Adrenal gland (tissue), 19 donors: ENCODE data around the gene CD86. TPM values are rescaled to one million over a fixed set of nuclear protein-coding genes. Genes with fewer than 3 reads are reported as not detected.

Experiments used
- DNase-seq, 7 donors: peaks; one replicate each; pipeline ENCODE4 v3.0.0-alpha.2; 2019 to 2020
- H3K27ac ChIP-seq, 5 donors: fragments of 200-600 bp; sonication (generic) in 4 of 5; 1 replicate in 3 of 5; 2 replicates in 2 of 5; pipeline versions ENCODE4 v1.5.1 to v1.8.0; 2016 to 2020; ENCODE audit warnings: mild to moderate bottlenecking in 1 of 5
- H3K27me3 ChIP-seq: fragments of 200-600 bp; 2 replicates; pipeline ENCODE4 v1.8.0; 2021
- H3K36me3 ChIP-seq, 2 donors: fragments of 200-600 bp; replicated peaks in 1 of 2; 1 replicate in 1 of 2; 2 replicates in 1 of 2; pipeline versions ENCODE4 v1.5.1 to v1.8.0; 2018 to 2022
- H3K4me1 ChIP-seq, 2 donors: fragments of 200-600 bp; replicated peaks in 1 of 2; 1 replicate in 1 of 2; 2 replicates in 1 of 2; pipeline versions ENCODE4 v1.5.1 to v1.8.0; 2018 to 2021
- H3K4me3 ChIP-seq, 4 donors: fragments of 200-600 bp; sonication (generic) in 3 of 4; one replicate each; pipeline ENCODE4 v1.5.1; 2016 to 2018
- H3K9me3 ChIP-seq, 3 donors: fragments of 200-600 bp; sonication (generic) in 1 of 3; replicated peaks in 1 of 3; 1 replicate in 2 of 3; 2 replicates in 1 of 3; pipeline versions ENCODE4 v1.5.1 to v1.8.0; 2016 to 2021
- POLR2A ChIP-seq, 2 donors: fragments of 450-650 bp; IDR thresholded peaks; one replicate each; pipeline ENCODE4 v1.6.1; 2017; ENCODE audit warnings: antibody characterized with exemption in 2 of 2, mild to moderate bottlenecking in 2 of 2, moderate library complexity in 1 of 2
- WGBS, 4 donors: extraction: QIAGEN DNeasy Blood & Tissue Kit in 2 of 4; methylation state at CpG; one replicate each; pipeline versions ENCODE4 v1.1.5 to v1.1.7; 2013 to 2017; 5-methylcytosine and 5-hydroxymethylcytosine counted together
- intact Hi-C, 2 donors: fragments of 100-400 bp; cut with DNase I; formaldehyde crosslinking; loops; one replicate each; pipeline versions ENCODE4 v1.14.1 to v1.15.0; 2022 to 2023
- long read RNA-seq, 10 donors: library from polyadenylated mRNA in 3 of 10; unstranded in 2 of 10; stranded (forward) in 1 of 10; transcript quantifications; one replicate each; pipeline ENCODE4 v2.0.0 and lab custom pipeline, GENCODE V29; 2021 to 2026
- polyA plus RNA-seq, 3 donors: library from polyadenylated mRNA; stranded (reverse); fragments of 200-250 nt in 2 of 3; fragments of 350-450 nt in 1 of 3; fragmentation: Illumina TruSeq in 1 of 3; extraction: RNeasy Lipid Tissue Mini Kit (QIAGEN cat#74804) in 1 of 3; gene quantifications; one replicate each; pipeline ENCODE4 v1.2.3, GENCODE V29; 2013 to 2014
- total RNA-seq, 9 donors: library from RNA; depleted of rRNA in 4 of 9; stranded (reverse); fragments of >200 nt in 4 of 9; fragments of 120-200 nt in 1 of 9; fragmentation: NEBNext Ultra II Directional in 1 of 9; extraction: Animal tissue kit (Norgen Biotek cat#: 25700) in 1 of 9; gene quantifications; one replicate each; pipeline versions ENCODE4 v1.1.0 to v1.2.4, GENCODE V29; 2013 to 2023
- TF ChIP-seq, protein P1 (sequence below), 6 experiments: fragments of 450-650 bp in 4 of 6; fragments of 200-600 bp in 2 of 6; sonication (generic) in 1 of 6; IDR thresholded peaks; 1 replicate in 5 of 6; 2 replicates in 1 of 6; pipeline versions ENCODE4 v1.5.1 to v1.8.0; 2016 to 2021; ENCODE audit warnings: antibody characterized with exemption in 6 of 6, mild to moderate bottlenecking in 2 of 6, moderate library complexity in 1 of 6
- donor health status: healthy with polysubstance abuse.
- donor health status: Bipolar disorder and iron deficiency.
- donor health status: DM: yes; HTN: yes; CAD: no.
- donor health status: DM: no; HTN: no; CAD: no.
- donor health status: DM: no; HTN: no; CAD: no.
- donor health status: DM: yes; HTN: yes; CAD: no.

CD86 gene, protein sequence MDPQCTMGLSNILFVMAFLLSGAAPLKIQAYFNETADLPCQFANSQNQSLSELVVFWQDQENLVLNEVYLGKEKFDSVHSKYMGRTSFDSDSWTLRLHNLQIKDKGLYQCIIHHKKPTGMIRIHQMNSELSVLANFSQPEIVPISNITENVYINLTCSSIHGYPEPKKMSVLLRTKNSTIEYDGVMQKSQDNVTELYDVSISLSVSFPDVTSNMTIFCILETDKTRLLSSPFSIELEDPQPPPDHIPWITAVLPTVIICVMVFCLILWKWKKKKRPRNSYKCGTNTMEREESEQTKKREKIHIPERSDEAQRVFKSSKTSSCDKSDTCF
- 10 to 100 TPM in 5 of 9 donors, 1 to 10 TPM in 4; 2.1 to 23.3 (median 12.9) TPM for total RNA-seq
- polyA plus RNA-seq: 1 to 10 TPM; 4.5 to 5.3 (median 5.1) TPM
- long read RNA-seq, donor 1: 0 reads
- long read RNA-seq, donor 2, partial matches to known transcripts: 0 of 1 reads
- long read RNA-seq, donor 2, other reads (novel, unspliced or antisense): 0 of 1 reads
- long read RNA-seq, donor 3, partial matches to known transcripts: 0 of 1 reads
- long read RNA-seq, donor 3, other reads (novel, unspliced or antisense): 0 of 1 reads
- long read RNA-seq, donor 4, partial matches to known transcripts: 3 of 5 reads
- long read RNA-seq, donor 4, other reads (novel, unspliced or antisense): 0 of 5 reads
- long read RNA-seq, donor 5, partial matches to known transcripts: 1 of 5 reads
- long read RNA-seq, donor 5, other reads (novel, unspliced or antisense): 0 of 5 reads
- long read RNA-seq, donor 6, partial matches to known transcripts: 0 of 2 reads
- long read RNA-seq, donor 6, other reads (novel, unspliced or antisense): 2 of 2 reads
- long read RNA-seq, donor 7: 0 reads
- long read RNA-seq, donor 8, partial matches to known transcripts: 0 of 1 reads
- long read RNA-seq, donor 8, other reads (novel, unspliced or antisense): 0 of 1 reads
- long read RNA-seq, donor 9, partial matches to known transcripts: 0 of 1 reads
- long read RNA-seq, donor 9, other reads (novel, unspliced or antisense): 0 of 1 reads
- long read RNA-seq, donor 10: 0 reads

DNA sequence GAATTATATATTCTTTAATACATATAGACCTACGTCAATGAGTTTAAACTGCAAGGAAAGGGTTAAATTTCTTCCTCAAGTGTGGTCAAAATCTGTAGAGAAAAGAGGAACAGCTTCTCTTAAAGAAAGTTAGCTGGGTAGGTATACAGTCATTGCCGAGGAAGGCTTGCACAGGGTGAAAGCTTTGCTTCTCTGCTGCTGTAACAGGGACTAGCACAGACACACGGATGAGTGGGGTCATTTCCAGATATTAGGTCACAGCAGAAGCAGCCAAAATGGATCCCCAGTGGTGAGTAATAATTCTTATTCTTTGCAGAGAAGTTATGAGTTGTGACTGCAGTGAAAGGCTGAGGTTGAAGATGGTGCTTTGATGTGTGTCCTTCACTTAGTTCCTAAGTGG lies at the start of gene CD86:
Gene CD86, plus strand, starts transcription at position 148 of the 400 bp plus-strand sequence. Its CDS starts 128 bp downstream, at position 276.
- Histone ChIP-seq H3K9me3 (no peaks in the 10 kb centered on the region), H3K36me3 (no peaks in the 10 kb centered on the region), H3K4me1 (no peaks in the 10 kb centered on the region), H3K27ac (peak within 1 kb of the TSS in 3 of 5 donors; percentile 0 to 52 (median 33)), H3K4me3 (peak within 1 kb of the TSS in 2 of 4 donors; percentile 6 to 11), H3K27me3 (no peaks in the 10 kb centered on the region)
- TF ChIP-seq, protein P1, sequence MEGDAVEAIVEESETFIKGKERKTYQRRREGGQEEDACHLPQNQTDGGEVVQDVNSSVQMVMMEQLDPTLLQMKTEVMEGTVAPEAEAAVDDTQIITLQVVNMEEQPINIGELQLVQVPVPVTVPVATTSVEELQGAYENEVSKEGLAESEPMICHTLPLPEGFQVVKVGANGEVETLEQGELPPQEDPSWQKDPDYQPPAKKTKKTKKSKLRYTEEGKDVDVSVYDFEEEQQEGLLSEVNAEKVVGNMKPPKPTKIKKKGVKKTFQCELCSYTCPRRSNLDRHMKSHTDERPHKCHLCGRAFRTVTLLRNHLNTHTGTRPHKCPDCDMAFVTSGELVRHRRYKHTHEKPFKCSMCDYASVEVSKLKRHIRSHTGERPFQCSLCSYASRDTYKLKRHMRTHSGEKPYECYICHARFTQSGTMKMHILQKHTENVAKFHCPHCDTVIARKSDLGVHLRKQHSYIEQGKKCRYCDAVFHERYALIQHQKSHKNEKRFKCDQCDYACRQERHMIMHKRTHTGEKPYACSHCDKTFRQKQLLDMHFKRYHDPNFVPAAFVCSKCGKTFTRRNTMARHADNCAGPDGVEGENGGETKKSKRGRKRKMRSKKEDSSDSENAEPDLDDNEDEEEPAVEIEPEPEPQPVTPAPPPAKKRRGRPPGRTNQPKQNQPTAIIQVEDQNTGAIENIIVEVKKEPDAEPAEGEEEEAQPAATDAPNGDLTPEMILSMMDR (IDR thresholded peaks at IDR 0.05): no peak
- peak; percentile 41 to 67 for TF ChIP-seq POLR2A (IDR thresholded peaks at IDR 0.05)
- intact Hi-C loops: no loop called here
- peak in 6 of 7 donors; percentile 44 to 61 (median 55) for DNase-seq
- WGBS, 4 donors: 13 to 18% (median 16%) methylated on average over 3 of the region's 3 CpGs

DNA sequence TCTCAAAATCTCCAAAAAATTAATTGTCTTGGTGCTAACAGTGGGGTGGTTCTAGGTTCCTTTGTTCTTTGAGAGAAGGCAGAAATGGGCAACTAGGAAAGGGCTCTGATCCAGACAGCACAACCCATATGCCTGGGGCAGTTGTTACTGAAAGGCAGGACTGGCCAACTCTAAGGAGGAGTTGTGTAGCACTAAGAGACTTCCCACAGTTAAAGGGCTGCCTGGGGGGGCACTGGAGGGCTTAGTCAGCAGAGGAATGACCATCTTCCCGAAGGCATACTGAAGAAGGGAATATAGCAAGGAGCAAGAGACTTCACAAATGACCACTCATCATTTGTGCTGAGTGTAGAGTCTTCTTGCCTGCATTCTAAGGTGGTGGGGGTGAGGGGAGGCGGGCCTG lies 48.9 kb upstream of the CD86 start:
- no peak for DNase-seq
- 88 to 94% (median 93%) methylated on average over 2 of the region's 2 CpGs for WGBS, 4 donors
- TF ChIP-seq, protein P1 (IDR thresholded peaks at IDR 0.05): no peak
- no peak for TF ChIP-seq POLR2A (IDR thresholded peaks at IDR 0.05)

DNA sequence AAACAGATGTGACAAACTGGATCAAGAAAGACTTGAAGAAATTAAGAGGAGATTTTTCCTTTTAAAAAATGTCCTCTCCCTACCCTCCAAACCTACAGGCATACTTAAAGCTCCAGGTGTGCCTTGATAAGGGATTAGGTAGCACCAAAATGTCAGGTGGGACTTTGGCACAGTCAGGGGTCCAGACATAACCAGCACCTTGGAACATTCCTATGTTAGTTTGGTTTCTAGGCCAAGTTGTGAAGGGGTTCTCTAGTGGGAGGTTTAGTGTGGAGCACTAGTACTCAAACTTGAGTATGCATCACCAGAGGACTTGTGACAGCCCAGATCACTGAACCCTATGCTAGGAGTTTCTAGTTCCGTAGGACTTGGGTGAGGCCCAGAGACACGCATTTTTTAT lies 47.0 kb upstream of the CD86 start:
- DNase-seq: no peak
- intact Hi-C loops: no loop called here

More for the DNA sequence above, 48.9 kb upstream of the CD86 start:
- no peak overlapping the region for H3K4me3 ChIP-seq
- intact Hi-C loops: no loop called here
- no peaks in the 10 kb centered on the region for H3K27me3 ChIP-seq
- peaks cover 0 to 8% of the 10 kb centered on the region in 2 donors for H3K4me1 ChIP-seq
- H3K9me3 ChIP-seq: no peaks in the 10 kb centered on the region
- H3K27ac ChIP-seq: no peak overlapping the region
- no peaks in the 10 kb centered on the region for H3K36me3 ChIP-seq

More for the DNA sequence above, 47.0 kb upstream of the CD86 start:
- Histone ChIP-seq H3K36me3 (no peaks in the 10 kb centered on the region), H3K9me3 (no peaks in the 10 kb centered on the region), H3K27me3 (no peaks in the 10 kb centered on the region), H3K4me3 (no peak overlapping the region), H3K27ac (no peak overlapping the region), H3K4me1 (peaks cover 0 to 8% of the 10 kb centered on the region in 2 donors)
- TF ChIP-seq POLR2A (IDR thresholded peaks at IDR 0.05): no peak
- TF ChIP-seq, protein P1 (IDR thresholded peaks at IDR 0.05): no peak
- WGBS, 4 donors: 91 to 97% (median 94%) methylated on average over 2 of the region's 2 CpGs
